Left renal cortex interstitium (tissue), 4 donors: Measurements from ENCODE around the gene ITPR3. TPM values are rescaled to one million over a fixed set of nuclear protein-coding genes. Genes with fewer than 3 reads are reported as not detected.
"Not testable (repeated sequence)": the region's sequence is repeated elsewhere in the genome, so short reads cannot be mapped to it uniquely, and the experiment has no call there.

Experiments used
- DNase-seq, 4 donors: peaks; one replicate each; pipeline ENCODE4 v3.0.0-alpha.2; 2013; ENCODE audit warnings: low read depth in 4 of 4, low spot score in 2 of 4, missing footprints in 1 of 4
- polyA plus RNA-seq, 4 donors: library from polyadenylated mRNA; unstranded; fragments of 120-200 nt; gene quantifications; one replicate each; pipeline ENCODE4 v1.2.1, GENCODE V29; 2013; ENCODE audit not compliant: insufficient read length in 4 of 4

The ITPR3 gene
- polyA plus RNA-seq, 4 donors: 7.9 to 10.4 (median 8.4) TPM

DNA sequence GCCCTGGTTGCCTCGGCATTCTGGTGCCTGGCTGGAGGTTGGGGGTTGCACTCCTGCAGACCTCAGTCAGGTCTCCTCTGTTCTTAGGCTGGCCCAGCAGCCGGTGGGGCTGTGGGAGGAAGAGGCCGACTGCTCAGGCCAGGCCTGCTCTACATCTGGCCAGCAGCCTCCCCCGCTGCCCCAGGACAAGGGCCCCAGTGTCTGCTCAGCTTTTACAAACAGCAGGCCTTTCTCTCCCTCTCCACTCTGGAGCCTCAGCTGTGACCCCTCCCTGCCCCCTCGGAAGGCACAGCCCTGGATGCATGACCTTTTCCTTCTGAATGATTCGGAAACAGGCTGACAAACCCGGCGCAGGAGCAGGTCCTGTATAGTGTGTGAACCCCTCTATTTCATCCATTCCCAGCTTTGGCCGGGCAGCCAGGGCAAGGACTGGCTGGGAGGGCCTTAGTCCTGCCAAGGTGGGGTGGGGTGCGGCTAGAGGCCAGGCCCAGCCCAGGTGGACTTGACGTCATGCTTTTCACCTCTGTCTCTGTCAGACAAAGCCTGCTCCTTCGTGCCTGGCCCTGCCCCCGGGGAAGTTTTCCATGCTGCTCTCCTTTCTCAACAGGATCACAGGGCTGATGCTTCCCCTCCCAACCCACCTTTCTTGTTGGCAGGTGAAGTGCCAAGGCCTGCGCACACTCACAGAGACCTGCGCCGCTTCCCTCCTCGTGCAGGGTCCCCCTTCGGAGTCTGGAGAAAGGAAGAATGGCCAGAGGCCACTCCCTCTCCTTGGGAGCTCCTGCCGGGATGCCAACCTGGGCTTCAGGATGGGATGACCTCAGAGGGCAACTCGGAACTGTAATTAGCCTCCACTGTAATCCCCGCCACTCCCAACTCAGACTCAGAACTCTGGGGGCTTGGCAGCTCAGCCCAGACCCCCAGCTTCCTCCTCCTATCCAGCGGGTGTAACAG, 10.1 kb upstream of the ITPR3 start:
- DNase-seq: no peak

DNA sequence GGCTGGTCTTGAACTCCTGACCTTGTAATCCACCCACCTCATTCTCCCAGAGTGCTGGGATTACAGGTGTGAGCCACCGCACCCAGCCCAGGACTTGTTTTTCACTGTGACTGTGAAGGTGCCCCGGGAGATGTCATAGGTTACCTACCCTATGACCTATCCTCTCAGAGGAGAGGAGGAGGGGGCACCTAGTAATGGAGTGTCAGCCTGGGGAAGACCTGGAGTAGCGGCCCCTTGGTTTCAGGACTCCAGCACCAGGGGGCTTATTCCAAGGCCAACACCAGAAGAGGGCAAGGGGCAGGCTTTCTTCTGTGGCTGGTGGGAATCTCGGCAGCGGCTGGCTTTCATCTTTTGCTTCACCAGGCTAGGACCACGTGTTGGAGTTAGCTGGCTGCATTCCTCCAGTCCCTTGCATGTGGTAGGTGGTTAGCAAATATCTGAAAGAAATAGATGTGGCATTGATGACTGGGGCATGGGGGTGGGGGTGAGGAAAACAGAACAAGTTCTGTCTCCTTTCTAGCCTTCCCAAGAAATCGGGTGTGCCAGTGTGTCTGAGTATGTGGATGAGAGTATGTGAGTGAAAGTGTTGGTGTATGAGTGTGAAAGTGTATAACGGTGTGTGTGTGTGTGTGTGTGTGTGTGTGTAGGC, 7.9 kb upstream of the ITPR3 start:
- no peak for DNase-seq

DNA sequence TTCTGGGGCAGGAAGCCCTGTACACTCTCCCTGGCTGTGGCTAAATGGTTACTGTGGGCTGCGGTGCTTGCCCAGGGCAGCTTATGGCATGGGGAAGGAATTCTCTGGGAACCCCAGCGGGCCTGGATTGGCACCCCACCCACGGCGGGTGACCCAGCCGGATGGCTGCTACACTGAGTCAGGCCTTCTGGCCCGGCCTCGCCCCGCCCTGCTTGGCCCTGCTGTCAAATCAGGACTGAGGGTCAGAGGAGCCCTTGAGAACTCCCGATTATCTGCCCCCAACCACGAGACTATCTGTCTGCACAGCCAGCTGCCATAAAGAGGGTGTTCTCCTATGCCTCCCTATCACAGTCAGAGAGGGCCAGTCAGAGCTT, 7.3 kb upstream of the ITPR3 start:
- no peak for DNase-seq

DNA sequence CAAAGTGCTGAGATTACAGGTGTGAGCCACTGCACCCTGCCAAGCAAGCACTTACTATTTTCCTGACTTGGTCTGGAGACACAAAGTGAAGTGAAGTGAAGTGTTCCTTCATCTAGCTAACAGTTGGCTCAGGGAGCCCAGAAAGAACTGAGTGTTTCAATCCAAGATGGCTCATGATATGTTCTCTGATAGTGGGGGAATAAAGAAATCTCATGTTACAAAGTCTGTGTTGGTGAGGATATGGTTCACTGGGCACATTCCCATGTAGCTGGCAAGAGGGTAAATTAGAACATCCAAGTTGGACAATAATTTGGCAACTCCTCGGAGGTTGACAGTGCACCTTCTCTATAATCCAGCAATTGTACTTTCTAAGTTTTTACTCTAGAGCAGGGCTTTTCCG, 5.0 kb upstream of the ITPR3 start:
- DNase-seq: no peak

DNA sequence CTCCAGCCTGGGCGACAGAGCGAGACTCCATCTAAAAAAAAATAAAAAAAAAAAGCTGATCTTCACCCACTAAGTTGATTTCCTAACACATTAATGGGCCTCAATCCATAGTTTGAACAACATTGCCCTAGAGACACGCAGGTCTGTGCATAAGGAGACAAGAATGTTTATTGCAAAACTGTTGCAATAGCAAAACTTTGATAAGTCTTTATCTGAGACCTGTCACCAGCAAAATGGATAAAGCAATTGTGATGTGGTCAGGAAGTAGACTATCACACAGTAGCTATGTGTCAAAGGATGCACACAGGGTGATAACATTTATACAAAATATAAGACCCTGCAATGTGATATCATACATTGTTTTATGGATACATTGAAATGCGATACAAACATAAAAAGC, 4.2 kb upstream of the ITPR3 start:
- no peak for DNase-seq

DNA sequence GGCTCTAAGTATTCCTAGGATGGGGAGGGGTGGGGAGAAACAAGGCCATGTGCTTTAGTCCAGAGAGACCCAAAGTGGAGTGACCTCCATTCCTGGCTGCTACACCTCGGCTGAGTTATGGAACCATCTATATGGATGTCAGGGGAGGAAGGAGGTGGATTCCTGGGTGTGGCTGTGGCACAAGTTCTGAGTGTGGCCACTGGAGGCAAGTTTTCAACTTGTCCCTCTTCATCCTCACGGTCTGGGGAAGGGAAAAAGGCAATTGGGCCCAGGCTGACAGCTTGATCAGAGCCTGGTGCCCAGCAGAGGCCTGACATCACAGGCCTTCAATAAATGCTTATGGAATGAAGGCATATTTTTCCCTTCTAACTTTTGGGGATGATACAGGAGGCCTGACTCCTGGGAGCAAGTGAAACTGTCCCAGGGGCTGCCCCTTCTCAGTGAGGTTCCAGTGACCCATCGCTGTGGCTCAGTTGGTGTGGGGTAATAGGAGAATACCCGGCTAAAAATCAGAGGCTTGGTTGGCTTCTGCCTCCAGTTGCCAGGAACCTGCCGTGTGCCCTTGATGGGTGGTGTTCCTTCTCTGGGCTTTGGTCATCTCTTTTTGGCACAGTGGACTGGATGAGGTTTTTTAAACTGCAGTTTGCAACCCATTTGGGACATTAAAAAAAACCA, 1.8 kb upstream of the ITPR3 start:
- DNase-seq: no peak

DNA sequence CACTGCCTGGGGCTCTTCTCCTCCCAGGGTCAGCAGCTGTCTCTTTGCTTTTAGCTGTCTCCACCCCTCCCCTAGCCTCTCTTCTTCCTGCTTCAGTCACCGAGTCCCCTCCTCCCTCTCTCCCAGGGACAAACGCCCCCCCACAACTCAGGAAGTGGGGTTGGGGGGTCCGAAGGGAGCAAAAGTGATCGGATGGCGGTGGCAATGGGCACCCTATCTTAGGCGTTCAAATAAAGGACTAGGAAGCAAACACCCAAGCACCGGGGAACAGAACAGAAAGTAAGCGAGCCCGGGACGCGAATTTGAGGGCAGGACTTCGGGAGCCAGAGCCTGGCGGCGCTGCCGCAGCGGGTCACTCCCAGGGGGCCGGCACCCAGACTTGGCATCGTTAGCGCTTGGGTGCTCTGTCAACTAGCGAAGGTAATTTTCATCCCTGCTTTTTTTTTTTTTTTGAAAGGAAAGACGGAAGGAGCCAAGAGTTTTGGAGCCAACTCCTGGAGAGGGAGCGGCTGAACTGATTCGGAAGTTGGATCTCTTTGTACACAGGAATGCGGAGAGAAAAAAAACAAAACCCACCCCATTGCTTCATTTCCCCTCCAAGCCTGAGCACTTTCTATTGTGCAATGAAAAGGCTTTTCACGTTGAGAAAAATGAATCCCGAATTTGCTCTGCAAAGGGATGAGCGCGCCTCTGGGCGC, 815 bp upstream of the ITPR3 start:
- no peak for DNase-seq

DNA sequence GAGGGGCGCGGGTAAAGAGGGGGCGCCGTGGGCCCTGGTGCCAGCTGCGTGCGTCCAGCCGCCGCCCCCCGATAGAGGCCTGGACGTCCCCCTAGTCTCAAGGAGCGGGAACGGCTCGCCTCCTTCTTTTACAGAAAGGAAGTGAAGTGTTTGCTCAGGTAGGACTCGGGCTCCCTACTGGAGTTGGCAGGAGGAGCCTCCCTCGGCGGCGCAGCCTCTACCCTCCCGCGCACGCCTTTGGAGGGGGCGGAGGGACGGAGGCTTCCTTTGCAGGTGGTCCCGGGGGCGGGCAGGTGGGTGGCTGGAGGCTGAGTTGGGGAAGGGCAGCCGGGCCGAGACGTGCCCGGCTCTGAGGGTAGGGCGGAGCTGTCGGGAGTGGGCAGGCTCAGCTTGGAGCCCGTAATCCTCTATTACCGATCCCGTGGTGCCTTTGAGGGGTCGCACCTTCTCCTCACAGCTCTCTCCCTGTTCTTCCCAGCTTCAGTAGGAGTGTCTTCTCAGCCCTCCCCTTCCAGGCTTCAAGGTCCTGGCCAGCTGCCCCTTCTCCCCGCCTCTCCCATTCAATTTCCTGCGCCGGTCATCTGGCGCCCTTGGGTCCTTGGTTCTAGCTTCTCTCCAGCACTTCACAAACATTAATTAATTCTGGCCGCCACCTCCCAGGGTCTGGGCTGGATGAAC, 728 bp downstream of the ITPR3 start:
- DNase-seq: no peak

DNA sequence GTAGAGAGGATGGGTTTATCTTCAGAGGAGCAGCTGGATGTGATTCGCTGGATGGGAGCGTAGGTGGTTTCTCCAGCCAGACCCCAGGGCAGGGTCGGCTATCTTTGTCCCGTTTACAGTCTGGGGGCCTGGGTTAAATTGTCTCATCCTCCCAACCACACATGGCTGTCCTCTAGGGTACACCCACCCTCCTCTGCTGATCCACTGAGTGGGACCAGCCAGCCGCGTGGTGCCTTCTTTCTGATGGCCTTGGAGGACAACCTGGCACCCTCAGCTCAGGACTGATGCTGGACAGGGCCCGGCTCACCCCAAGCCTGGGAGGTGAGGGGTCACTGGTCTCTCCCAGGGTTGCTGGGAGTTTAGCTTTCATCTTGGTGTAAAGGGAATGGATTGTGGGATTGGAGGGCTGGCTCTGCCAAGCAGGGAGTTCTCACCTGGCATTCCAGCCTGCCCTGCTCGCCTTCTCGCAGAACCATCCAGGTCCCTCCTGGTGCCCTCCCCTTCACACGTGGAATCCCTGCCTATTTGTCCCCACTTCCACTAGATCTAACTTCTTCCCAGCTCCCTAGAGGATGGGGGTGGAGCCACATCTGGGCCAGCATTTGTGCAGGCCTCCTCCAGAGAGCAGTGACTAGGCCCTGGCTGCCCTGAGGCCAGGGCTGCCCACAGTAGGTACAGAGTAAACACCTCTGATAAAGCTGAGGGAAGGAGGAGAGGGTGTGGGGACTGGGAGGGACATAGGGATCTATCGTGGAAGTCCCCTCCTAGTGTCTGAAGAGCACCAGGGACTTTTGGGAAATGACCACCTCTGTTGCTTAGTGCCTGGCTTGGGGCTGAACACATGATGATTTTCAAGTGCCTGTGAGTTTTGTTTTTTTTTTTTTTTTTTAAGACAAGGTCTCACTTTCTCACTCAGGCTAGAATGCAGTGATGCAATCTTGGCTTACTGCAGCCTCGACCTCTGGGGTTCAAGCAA, 1.6 kb downstream of the ITPR3 start:
- no peak for DNase-seq

DNA sequence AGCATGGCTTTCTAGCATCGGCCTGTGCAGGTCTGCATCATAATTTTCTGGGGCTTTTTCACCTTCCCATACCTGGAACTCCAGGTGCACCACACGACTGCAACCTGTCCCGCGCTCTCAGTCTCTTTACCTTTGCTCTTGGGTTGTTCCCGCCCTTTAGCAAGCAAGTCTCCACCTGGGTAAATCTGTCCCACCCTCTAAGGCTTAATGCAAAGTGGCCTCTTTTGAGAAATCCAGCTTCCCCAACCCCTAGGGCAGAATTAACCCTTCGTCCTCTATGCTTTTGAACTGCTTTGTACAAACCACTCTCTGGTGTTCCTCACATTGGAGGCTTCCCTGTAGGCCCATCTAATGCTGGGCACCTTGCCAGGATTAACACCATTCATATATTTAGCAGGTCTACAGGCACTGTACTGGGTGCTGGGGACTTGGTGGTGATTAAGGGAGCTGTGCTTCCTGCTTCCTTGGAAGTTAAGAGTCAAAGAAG, 2.8 kb downstream of the ITPR3 start:
- DNase-seq: no peak

DNA sequence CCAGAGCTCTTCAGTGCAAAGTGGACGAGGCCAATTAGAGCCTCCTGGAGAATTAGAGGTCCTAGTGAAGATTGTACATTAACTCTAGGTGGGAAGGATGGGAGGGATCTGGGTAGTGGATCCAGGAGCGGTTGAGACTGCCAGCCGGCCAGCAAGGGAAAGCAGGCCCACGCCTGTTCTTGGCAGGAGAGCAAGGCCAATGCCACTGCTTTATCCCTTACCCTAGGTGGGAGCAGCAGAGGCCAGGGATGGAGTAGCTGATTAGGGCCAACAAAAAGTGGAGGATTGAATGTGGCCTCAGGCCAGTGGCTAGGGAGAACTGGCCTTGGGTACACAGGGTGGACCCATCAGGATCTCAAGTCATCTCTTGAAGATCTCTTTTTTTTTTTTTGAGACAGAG, 3.7 kb downstream of the ITPR3 start:
- no peak for DNase-seq

DNA sequence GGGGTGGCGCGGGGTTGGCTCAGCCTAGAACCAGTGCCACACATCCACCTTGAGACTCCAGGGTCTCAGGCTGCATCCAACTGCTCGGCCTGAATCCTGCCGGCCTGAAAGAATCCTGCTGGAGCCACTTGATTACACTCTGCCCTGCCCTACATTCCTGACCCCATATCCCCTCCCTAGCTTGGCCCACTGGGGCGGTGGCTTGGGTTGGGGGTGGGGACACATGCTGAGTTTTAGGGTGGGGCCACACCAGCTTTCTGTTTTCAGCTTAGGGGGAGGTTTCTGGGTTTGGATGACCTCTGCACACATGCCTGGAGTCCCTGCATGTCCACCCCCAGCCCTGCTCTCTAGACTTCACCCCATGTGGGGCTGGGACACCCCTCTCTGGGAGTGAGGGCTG, 6.8 kb downstream of the ITPR3 start:
- DNase-seq: no peak

DNA sequence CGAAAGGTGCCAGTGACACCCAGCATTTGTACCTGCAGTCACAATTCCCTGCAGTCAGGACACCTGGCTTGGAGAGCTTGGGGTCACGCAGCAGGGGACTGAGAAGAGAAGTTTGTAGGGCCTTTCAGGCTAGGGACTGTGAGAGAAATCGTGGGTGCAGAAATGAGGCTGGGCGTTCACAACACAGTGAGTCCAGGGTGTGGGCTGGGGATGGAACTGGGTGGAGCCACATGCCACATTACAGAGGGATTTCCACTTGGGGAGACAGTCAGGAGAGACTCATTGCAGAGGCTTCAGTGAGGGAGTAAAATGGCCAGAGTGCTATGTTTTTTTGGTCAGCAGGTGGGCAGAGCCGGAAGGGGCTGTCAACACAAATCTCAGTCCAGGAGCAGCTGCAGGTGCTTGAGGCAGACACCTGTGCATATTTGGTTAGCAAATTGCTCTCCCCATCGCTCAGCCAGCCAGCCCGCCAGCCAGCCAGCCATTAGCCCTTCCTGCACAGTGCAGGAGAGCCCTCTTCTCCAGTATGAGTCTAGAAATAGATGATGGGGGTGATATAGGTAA, 7.4 kb downstream of the ITPR3 start:
- no peak for DNase-seq

DNA sequence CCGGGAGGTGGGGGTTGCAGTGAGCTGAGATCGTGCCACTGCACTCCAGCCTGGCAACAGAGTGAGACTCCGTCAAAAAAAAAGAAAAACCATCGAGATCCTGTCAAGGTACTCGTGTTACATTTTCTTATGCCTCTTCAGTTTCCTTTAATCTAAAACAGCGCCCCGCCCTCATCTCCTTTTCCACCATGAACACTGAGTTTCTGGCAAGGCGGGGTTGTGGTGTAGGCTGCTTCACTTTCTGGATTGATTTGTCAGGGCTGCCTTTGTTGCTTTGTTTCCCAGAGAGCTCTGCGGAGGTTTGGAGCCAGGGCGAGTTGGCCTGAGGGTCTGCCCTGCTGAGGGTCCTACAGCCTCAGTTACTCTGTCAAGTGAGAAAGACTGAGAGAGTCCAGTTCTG, 8.9 kb downstream of the ITPR3 start:
- no peak for DNase-seq

DNA sequence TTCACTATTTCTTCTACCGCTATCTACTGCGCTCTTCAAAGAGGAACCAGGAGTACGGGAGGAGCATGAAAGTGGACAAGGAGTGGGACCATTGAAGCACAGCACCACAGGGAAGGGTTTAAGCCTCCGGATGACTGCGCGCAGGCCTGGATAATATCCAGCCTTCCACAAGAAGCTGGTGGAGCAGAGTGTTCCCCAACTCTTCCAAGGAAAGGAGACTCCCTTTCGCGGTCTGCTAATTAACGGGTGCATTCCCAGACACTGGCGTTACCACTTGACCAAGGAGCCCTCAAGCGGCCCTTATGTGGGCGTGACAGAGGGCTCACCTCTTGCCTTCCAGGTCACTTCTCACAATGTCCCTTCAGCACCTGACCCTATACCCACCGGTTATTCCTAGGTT, 10.4 kb downstream of the ITPR3 start:
- DNase-seq: not testable (repeated sequence)

DNA sequence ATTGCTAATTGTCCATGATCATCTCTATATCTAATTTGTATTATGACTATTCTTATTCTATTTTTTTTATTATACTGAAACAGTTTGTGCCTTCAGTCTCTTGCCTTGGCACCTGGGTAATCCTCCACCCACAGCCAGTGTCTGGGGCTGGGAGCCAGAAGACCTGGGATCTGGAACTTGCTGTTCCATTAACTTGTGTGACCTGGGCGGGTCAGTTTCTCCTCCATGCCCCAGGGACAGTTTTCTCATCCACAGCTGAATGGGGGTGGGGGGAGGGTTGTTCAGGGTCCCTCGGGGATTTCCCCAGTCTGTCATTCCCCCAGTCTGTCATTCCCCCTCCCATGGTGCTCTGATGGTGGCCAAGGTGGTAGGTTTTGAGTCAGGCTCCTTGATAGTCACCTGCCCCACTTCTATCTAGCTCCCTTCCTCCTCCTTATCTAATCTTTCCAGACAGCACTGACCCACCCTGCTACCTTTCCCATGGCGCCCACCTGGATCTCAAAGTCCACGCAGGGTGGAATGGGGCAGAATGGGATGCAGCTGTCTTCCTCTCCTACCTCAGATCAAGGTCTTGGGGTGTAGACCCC, 10.9 kb downstream of the ITPR3 start:
- no peak for DNase-seq

DNA sequence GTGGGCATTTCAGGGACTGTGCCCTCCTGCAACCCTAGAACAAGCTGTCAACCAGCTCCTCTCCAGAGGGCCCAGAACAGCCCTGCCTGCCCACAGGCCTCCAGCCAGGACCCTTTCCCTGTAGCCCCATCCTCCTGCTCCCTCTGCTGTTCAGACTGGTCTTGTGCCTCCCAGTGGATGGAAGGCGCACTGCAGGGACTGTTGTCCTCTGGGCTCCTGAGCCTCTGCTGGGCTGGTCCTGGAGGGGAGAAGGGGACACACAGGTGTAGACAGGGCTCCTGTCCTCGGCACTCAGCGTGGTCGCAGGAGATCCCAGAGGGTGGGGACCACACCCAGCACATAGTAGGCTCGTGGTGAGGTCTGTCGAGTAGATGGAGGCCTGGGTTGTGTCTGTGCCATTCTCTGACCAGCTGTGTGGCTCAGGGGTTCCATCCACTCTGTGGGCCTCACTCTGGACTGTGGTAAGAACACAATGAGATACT, 11.5 kb downstream of the ITPR3 start:
- DNase-seq: no peak

DNA sequence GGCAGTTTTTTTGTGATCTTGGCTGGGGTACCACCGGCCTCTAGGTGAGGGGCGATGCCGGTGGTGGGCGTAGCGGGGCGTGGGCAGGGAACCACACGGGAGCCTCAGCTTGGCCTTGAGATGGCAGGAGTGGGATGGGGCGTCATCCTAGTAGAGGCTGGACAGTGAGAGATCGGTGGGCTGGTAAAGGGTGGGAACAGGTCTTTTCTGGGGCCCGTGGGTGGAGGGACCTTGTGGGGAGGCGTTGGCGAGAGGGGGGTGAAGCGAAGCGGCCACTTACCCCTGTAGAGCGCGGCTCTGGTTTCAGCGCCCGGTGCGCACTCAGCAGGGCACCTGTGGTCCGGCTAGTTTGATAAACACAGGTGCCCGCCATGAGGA, 12.0 kb downstream of the ITPR3 start:
- no peak for DNase-seq
